Measurements from ENCODE around the gene DNAJC16. TPM values are rescaled to one million over a fixed set of nuclear protein-coding genes. Genes with fewer than 3 reads are reported as not detected.
A peak's percentile ranks its signal among the peaks of the same experiment; 100 is the strongest.

The DNAJC16 gene
- total RNA-seq, 2 donors from 2014 or later = 11.9 to 12.5 TPM

DNA sequence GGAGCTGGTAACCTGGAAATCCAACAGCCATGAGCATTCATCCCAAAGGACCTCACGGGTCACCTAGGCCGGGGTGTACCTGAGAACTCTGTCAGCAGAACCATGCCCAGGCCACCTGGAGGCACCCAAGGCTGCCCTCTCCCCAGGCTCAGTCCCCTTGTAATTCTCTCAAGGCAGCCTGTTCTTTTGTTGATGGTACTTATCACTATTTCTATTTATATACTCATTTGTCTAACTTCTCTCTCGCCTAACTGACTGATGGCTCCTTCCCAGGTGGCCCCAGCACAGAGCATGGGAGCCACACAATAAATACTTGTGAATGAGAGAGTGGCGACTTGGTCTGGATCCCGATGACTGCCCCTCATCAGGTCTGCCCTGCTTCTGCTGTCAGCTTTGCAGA lies 19.4 kb upstream of the DNAJC16 start:
- 27 to 29% methylated on average over 5 of the region's 5 CpGs for WGBS, 2 donors
- DNase-seq = peak; percentile 52 to 73 (median 62)
- intact Hi-C loops (cut with DNase I) = no loop called here

GRCh38 chr1:15508700-15509487 lies 17.8 kb upstream of the DNAJC16 start:
- H3K36me3 ChIP-seq (replicated peaks in 1 of 2; ENCODE audit: insufficient read depth in 1 of 2, low read depth in 2 of 2) = no peaks in the 10 kb centered on the region
- DNase-seq = peak in 1 of 4 donors; percentile 15
- 34 to 46% methylated on average over 12 of the region's 12 CpGs for WGBS, 2 donors

More for the DNA sequence above, 19.4 kb upstream of the DNAJC16 start:
- TF ChIP-seq CTCF (IDR thresholded peaks at IDR 0.05) (peak in 4 of 7 experiments; percentile 15 to 28 (median 22)), POLR2A (IDR thresholded peaks at IDR 0.05) (no peak)
- no peak overlapping the region for H3K4me3 ChIP-seq
- peaks cover 45% of the 10 kb centered on the region for H3K4me1 ChIP-seq
- peak; percentile 72 for ATAC-seq
- no peaks in the 10 kb centered on the region for H3K36me3 ChIP-seq (replicated peaks in 1 of 2; ENCODE audit: insufficient read depth in 1 of 2, low read depth in 2 of 2)
- peak overlapping the region in 3 of 4 donors; percentile 35 to 52 (median 35) for H3K27ac ChIP-seq
- H3K9me3 ChIP-seq = no peaks in the 10 kb centered on the region
- H3K27me3 ChIP-seq = no peaks in the 10 kb centered on the region

GRCh38 chr1:15509586-15509985 lies 17.1 kb upstream of the DNAJC16 start:
- peak in 1 of 4 donors; percentile 0 for DNase-seq
- Histone ChIP-seq H3K4me1 (peaks cover 45% of the 10 kb centered on the region), H3K27me3 (no peaks in the 10 kb centered on the region), H3K27ac (no peak overlapping the region), H3K36me3 (replicated peaks in 1 of 2; ENCODE audit: insufficient read depth in 1 of 2, low read depth in 2 of 2) (no peaks in the 10 kb centered on the region), H3K4me3 (no peak overlapping the region), H3K9me3 (no peaks in the 10 kb centered on the region)
- TF ChIP-seq POLR2A (IDR thresholded peaks at IDR 0.05) = no peak
- no peak for ATAC-seq
- 71 to 80% methylated on average over 7 of the region's 7 CpGs for WGBS, 2 donors
- intact Hi-C loops (cut with DNase I) = no loop called here

More at GRCh38 chr1:15508700-15509487, 17.8 kb upstream of the DNAJC16 start:
- Histone ChIP-seq H3K27ac (peak overlapping the region in 3 of 4 donors; percentile 20 to 52 (median 35)), H3K4me1 (peaks cover 45% of the 10 kb centered on the region), H3K4me3 (no peak overlapping the region), H3K9me3 (no peaks in the 10 kb centered on the region), H3K27me3 (no peaks in the 10 kb centered on the region)
- ATAC-seq = peak; percentile 15
- intact Hi-C loops (cut with DNase I) = no loop called here
- TF ChIP-seq CTCF (IDR thresholded peaks at IDR 0.05) (no peak), POLR2A (IDR thresholded peaks at IDR 0.05) (no peak)

DNA sequence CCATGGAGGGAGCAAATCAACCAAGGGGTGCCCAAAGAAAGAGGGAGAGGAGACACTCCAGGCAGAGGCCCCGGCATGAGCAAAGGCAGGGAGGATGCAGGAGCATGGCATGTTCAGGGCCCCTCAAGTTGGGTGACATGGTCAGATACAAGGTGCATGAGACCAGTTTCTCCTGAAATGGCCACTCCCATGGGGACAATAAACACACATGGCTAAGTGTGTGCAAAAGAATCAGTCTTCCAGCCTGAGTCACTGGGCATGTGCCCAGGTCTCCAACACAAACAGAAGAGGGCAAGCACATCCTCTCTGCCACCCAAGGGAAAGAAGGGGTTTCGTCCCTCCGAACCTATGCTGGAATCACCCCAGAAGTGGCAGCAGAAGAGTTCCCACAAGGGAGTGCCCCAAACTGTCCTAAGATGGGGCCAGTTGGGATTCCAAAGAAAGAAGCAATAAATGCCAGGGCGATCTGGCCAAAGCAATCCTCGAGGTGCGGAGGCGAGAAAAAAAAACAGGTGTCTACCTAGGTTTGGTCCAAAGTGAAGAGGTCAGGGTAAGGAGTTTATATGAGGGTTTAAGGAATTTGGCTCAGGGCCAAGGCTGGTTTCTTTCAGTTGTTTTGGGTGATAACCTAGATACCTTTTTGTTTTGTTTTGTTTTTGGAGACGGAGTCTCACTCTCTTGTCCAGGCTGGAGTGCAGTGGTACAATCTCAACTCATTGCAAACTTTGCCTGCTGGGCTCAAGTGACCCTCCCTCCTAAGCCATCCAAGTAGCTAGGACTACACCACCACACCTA lies 15.8 kb upstream of the DNAJC16 start:
- no peaks in the 10 kb centered on the region for H3K27me3 ChIP-seq
- peak in 2 of 4 donors; percentile 29 to 62 for DNase-seq
- H3K36me3 ChIP-seq (replicated peaks in 1 of 2; ENCODE audit: insufficient read depth in 1 of 2, low read depth in 2 of 2) = no peaks in the 10 kb centered on the region
- H3K4me3 ChIP-seq = no peak overlapping the region
- TF ChIP-seq CTCF (IDR thresholded peaks at IDR 0.05) (no peak), POLR2A (IDR thresholded peaks at IDR 0.05) (no peak)
- peak; percentile 33 for ATAC-seq
- no peaks in the 10 kb centered on the region for H3K9me3 ChIP-seq
- H3K4me1 ChIP-seq = peaks cover 45% of the 10 kb centered on the region
- peak overlapping the region in 1 of 4 donors; percentile 33 for H3K27ac ChIP-seq
- 76 to 83% methylated on average over 8 of the region's 8 CpGs for WGBS, 2 donors
- intact Hi-C loops (cut with DNase I) = loop anchor here (10.0 kb wide), 1 partner anchor 176 kb away; no protein-coding TSS in a partner anchor

DNA sequence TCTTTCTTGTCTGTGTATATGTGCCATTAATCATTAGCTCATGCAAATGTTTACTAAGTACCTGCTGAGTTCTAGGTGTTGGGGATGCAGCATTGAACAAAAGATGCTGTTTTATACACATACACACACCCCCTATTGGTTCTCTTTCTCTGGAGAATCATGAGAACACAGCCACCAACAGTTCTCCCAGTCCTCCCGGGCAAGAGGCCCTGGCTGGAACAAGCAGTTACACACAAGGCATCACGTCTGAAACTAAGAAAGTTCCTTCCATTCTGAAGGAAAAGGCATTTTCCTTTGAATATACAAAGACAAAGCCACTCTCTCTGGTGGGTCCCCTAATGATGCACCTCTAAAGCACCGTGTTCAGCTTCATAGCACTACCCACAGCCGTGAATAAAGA lies 13.5 kb upstream of the DNAJC16 start:
- H3K4me1 ChIP-seq = peaks cover 27% of the 10 kb centered on the region
- H3K36me3 ChIP-seq (replicated peaks in 1 of 2; ENCODE audit: insufficient read depth in 1 of 2, low read depth in 2 of 2) = no peaks in the 10 kb centered on the region
- H3K9me3 ChIP-seq = no peaks in the 10 kb centered on the region
- no peak overlapping the region for H3K27ac ChIP-seq
- no peaks in the 10 kb centered on the region for H3K27me3 ChIP-seq
- H3K4me3 ChIP-seq = no peak overlapping the region
- no peak for ATAC-seq
- intact Hi-C loops (cut with DNase I) = loop anchor here (10.0 kb wide), 1 partner anchor 178 kb away; no protein-coding TSS in a partner anchor
- TF ChIP-seq POLR2A (IDR thresholded peaks at IDR 0.05) = no peak
- TF ChIP-seq CTCF (IDR thresholded peaks at IDR 0.05) = no peak
- 70 to 74% methylated on average over 4 of the region's 4 CpGs for WGBS, 2 donors
- no peak for DNase-seq
